ENCODE measurements around the gene WBP2.
A peak's percentile ranks its signal among the peaks of the same experiment; 100 is the strongest.

- no peak for TF ChIP-seq CTCF (IDR thresholded peaks at IDR 0.05 in 8 of 11, conservative IDR thresholded peaks at IDR 0.05 in 3 of 11)
- TF ChIP-seq POLR2AphosphoS5 (IDR thresholded peaks at IDR 0.05) = peak in 2 of 3 donors; percentile 10 to 36
Observed at GRCh38 chr17:75894049-75894733, 39.1 kb upstream of the WBP2 start.

Measured in spleen (tissue), 7 donors.